Stimulated activated CD8-positive, alpha-beta memory T cell treated with anti-CD3 and anti-CD28 coated beads, Interleukin-4, amount 100 ng/mL, for 48 hours (primary cell): ENCODE data around the gene OCEL1.
A peak's percentile ranks its signal among the peaks of the same experiment; 100 is the strongest.
"Not testable (repeated sequence)": the region's sequence is repeated elsewhere in the genome, so short reads cannot be mapped to it uniquely, and the experiment has no call there.

Source experiments
- DNase-seq: peaks from one replicate; pipeline ENCODE4 v3.0.0-alpha.2; 2020

Gene OCEL1

DNA sequence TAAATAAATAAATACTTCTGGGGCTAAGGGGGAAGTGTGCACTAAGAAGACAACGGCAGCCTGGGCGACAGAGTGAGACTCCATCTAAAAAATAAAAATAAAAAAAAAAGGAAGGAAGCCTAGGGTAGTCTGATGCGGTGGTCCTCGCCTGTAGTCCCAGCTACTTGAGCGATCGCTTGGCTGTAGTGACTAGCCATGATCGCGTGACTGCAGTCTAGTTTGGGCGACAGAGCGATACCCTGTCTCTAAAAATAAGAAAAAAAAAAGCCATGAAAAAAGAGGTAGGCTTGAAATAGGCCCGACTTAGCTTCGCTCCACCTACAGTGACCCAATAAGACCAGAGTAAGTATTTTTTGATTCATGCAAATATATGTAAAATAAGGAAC lies 40.6 kb downstream of the OCEL1 start:
- DNase-seq, result peak; percentile 38

DNA sequence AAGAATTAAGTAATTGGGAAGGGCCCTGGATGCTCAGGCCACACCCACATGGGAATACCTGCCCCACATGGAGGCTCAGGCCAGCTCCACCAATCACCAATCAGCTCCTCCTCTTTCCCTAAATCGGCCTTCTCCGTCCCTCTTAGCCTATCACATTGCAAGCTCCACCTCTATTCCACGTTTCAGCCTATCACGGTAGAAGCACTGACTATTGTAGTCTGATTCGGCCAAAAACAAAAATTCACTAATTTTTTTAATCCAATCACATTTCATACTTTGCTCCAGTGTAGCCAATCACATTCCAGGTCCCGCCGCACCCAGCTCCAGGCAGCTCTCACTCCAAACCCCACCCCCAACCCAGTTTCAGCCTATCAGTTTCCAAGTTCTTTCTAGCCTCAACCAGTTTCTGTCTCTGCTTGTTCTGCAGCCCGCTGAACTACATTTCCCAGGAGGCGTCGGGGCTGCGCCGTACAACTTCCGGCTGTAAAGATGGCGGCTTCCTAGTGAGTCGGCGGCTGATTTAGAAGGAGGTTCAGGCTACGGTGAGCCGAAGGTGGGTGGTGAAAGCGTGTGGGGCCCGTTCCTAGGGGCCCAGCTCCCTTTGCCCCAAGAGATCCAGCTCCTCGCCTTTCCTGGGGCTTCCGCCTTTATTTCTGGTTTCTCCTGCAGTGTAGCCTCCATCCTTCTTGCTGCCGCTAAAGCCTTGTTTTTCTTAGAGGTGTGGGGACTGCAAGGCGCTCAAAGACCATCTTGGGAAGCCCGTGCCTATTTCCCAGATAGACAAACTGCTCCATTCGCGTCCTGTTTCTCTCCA lies 41.2 kb downstream of the OCEL1 start, which contains the start of gene BABAM1:
TSS of gene BABAM1 (plus strand) at position 469 of the 814 bp plus-strand sequence. CDS start 1,364 bp downstream, outside the sequence.
- DNase-seq, result peak; percentile 94

- no peak for DNase-seq
Measured at GRCh38 chr19:17268754-17269153, 42.7 kb downstream of the OCEL1 start.

GRCh38 chr19:17274892-17275291 lies 48.9 kb downstream of the OCEL1 start:
- not testable (repeated sequence) for DNase-seq

GRCh38 chr19:17275441-17276175 lies 49.6 kb downstream of the OCEL1 start:
- no peak for DNase-seq
